Gastroesophageal sphincter (tissue), 4 donors: ENCODE measurements around the gene C15orf62. TPM values are rescaled to one million over a fixed set of nuclear protein-coding genes. Genes with fewer than 3 reads are reported as not detected.

Experiments
- ATAC-seq: fragments of 150-250 bp; one replicate; pipeline ENCODE4 v1.9.1; 2016; ENCODE audit warnings: mild to moderate bottlenecking, moderate library complexity
- H3K27ac ChIP-seq, 4 donors: fragments of 200-600 bp; sonication (generic) in 3 of 4; 1 replicate in 3 of 4; 2 replicates in 1 of 4; pipeline ENCODE4 v1.5.1; 2016 to 2019
- H3K27me3 ChIP-seq: fragments of 200-600 bp; sonication (generic); one replicate; pipeline ENCODE4 v1.5.1; 2019
- H3K36me3 ChIP-seq, 2 donors: fragments of 200-600 bp; sonication (generic); one replicate each; pipeline ENCODE4 v1.5.1; 2019; ENCODE audit warnings: control low read depth in 1 of 2
- H3K4me1 ChIP-seq, 3 donors: fragments of 200-600 bp; sonication (generic); 1 replicate in 2 of 3; 2 replicates in 1 of 3; pipeline ENCODE4 v1.5.1; 2016 to 2019; ENCODE audit warnings: control low read depth in 2 of 3
- H3K4me3 ChIP-seq, 2 donors: fragments of 200-600 bp; sonication (generic); one replicate each; pipeline ENCODE4 v1.5.1; 2019; ENCODE audit warnings: mild to moderate bottlenecking in 1 of 2, moderate library complexity in 1 of 2
- H3K9me3 ChIP-seq, 3 donors: fragments of 200-600 bp; sonication (generic); one replicate each; pipeline ENCODE4 v1.5.1; 2017 to 2019; ENCODE audit warnings: control low read depth in 2 of 3
- CTCF ChIP-seq, 4 experiments: fragments of 200-600 bp in 2 of 4; fragments of 450-650 bp in 2 of 4; sonication (generic) in 1 of 4; IDR thresholded peaks; one replicate each; pipeline ENCODE4 v1.5.1; 2017 to 2019; ENCODE audit warnings: antibody characterized with exemption in 4 of 4, mild to moderate bottlenecking in 2 of 4, moderate library complexity in 2 of 4
- EP300 ChIP-seq: sonication (generic); formaldehyde crosslinking; IDR thresholded peaks from one replicate; pipeline ENCODE4 v1.6.1; 2017; ENCODE audit warnings: antibody characterized with exemption, mild to moderate bottlenecking
- POLR2A ChIP-seq, 2 donors: fragments of 450-650 bp; IDR thresholded peaks; one replicate each; pipeline ENCODE4 v1.6.1; 2017; ENCODE audit warnings: antibody characterized with exemption in 2 of 2, mild to moderate bottlenecking in 2 of 2, moderate library complexity in 1 of 2
- POLR2AphosphoS5 ChIP-seq: sonication (generic); formaldehyde crosslinking; IDR thresholded peaks from one replicate; pipeline ENCODE4 v1.6.1; 2017; ENCODE audit warnings: antibody characterized with exemption
- WGBS, 2 donors: methylation state at CpG; one replicate each; pipeline ENCODE4 v1.1.5; 2018; ENCODE audit warnings: low coverage in 1 of 2; 5-methylcytosine and 5-hydroxymethylcytosine counted together
- total RNA-seq, 4 donors: library from RNA; depleted of rRNA; stranded (reverse); fragments of >200 nt; gene quantifications; one replicate each; pipeline ENCODE4 v1.1.0, GENCODE V29; 2016

C15orf62 gene
- under 1 TPM; 0.16 to 0.42 (median 0.31) TPM for total RNA-seq

GRCh38 chr15:40769274-40770146 lies at the start of gene C15orf62:
TSS of gene C15orf62 (plus strand) at chr15:40769980. CDS start at chr15:40770496, 516 bp downstream.
- peaks cover 0 to 76% of the 10 kb centered on the region in 2 donors for H3K36me3 ChIP-seq
- ATAC-seq: no peak
- H3K27ac ChIP-seq: peak within 1 kb of the TSS in 3 of 4 donors; percentile 42 to 66 (median 51)
- peaks cover 0 to 42% (median 9%) of the 10 kb centered on the region in 3 donors for H3K4me1 ChIP-seq
- no peaks in the 10 kb centered on the region for H3K27me3 ChIP-seq
- WGBS, 2 donors: 60 to 70% methylated on average over 3 to 6 of the region's 28 CpGs
- TF ChIP-seq POLR2AphosphoS5: no peak
- no peak for TF ChIP-seq EP300
- TF ChIP-seq CTCF (IDR thresholded peaks at IDR 0.05): no peak
- TF ChIP-seq POLR2A (IDR thresholded peaks at IDR 0.05): no peak
- H3K9me3 ChIP-seq: no peaks in the 10 kb centered on the region
- no peak within 1 kb of the TSS for H3K4me3 ChIP-seq

- ATAC-seq: no peak
- H3K9me3 ChIP-seq: no peaks in the 10 kb centered on the region
- no peaks in the 10 kb centered on the region for H3K27me3 ChIP-seq
- no peak overlapping the region for H3K27ac ChIP-seq
- TF ChIP-seq POLR2A (IDR thresholded peaks at IDR 0.05) (no peak), EP300 (no peak), CTCF (IDR thresholded peaks at IDR 0.05) (no peak), POLR2AphosphoS5 (no peak)
- no peaks in the 10 kb centered on the region for H3K36me3 ChIP-seq
- WGBS, 2 donors: 73 to 78% methylated on average over 1 of the region's 1 CpG
- H3K4me3 ChIP-seq: no peak overlapping the region
- H3K4me1 ChIP-seq: no peaks in the 10 kb centered on the region
These were observed 48.1 kb upstream of the C15orf62 start for GRCh38 chr15:40721701-40722100.

GRCh38 chr15:40722354-40722753 lies 47.4 kb upstream of the C15orf62 start:
- no peaks in the 10 kb centered on the region for H3K36me3 ChIP-seq
- no peak overlapping the region for H3K4me3 ChIP-seq
- 71 to 87% methylated on average over 1 to 4 of the region's 4 CpGs for WGBS, 2 donors
- ATAC-seq: no peak
- H3K9me3 ChIP-seq: no peaks in the 10 kb centered on the region
- no peak overlapping the region for H3K27ac ChIP-seq
- no peaks in the 10 kb centered on the region for H3K4me1 ChIP-seq
- TF ChIP-seq POLR2A (IDR thresholded peaks at IDR 0.05) (no peak), EP300 (no peak), POLR2AphosphoS5 (no peak), CTCF (IDR thresholded peaks at IDR 0.05) (no peak)
- no peaks in the 10 kb centered on the region for H3K27me3 ChIP-seq

GRCh38 chr15:40722934-40723333 lies 46.8 kb upstream of the C15orf62 start:
- no peaks in the 10 kb centered on the region for H3K36me3 ChIP-seq
- H3K27me3 ChIP-seq: no peaks in the 10 kb centered on the region
- ATAC-seq: no peak
- no peak overlapping the region for H3K4me3 ChIP-seq
- H3K9me3 ChIP-seq: no peaks in the 10 kb centered on the region
- no peaks in the 10 kb centered on the region for H3K4me1 ChIP-seq
- WGBS, 2 donors: 96 to 97% methylated on average over 2 of the region's 2 CpGs
- H3K27ac ChIP-seq: no peak overlapping the region
- no peak for TF ChIP-seq CTCF (IDR thresholded peaks at IDR 0.05)
- no peak for TF ChIP-seq POLR2AphosphoS5
- TF ChIP-seq POLR2A (IDR thresholded peaks at IDR 0.05): no peak
- no peak for TF ChIP-seq EP300

- ATAC-seq: no peak
- no peaks in the 10 kb centered on the region for H3K4me1 ChIP-seq
- no peak overlapping the region for H3K4me3 ChIP-seq
- no peak overlapping the region for H3K27ac ChIP-seq
- H3K27me3 ChIP-seq: no peaks in the 10 kb centered on the region
- H3K9me3 ChIP-seq: no peaks in the 10 kb centered on the region
- TF ChIP-seq EP300 (no peak), POLR2A (IDR thresholded peaks at IDR 0.05) (no peak), POLR2AphosphoS5 (no peak), CTCF (IDR thresholded peaks at IDR 0.05) (no peak)
- no peaks in the 10 kb centered on the region for H3K36me3 ChIP-seq
- 69 to 70% methylated on average over 2 of the region's 2 CpGs for WGBS, 2 donors
These were observed 45.9 kb upstream of the C15orf62 start for GRCh38 chr15:40723919-40724318.
